ENCODE measurements around the gene RASGRP4. TPM values are rescaled to one million over a fixed set of nuclear protein-coding genes. Genes with fewer than 3 reads are reported as not detected.
"Not testable (repeated sequence)": the region's sequence is repeated elsewhere in the genome, so short reads cannot be mapped to it uniquely, and the experiment has no call there.

Gene RASGRP4
- total RNA-seq, 2 experiments from 2014 or later: 7.4 to 8.3 TPM

DNA sequence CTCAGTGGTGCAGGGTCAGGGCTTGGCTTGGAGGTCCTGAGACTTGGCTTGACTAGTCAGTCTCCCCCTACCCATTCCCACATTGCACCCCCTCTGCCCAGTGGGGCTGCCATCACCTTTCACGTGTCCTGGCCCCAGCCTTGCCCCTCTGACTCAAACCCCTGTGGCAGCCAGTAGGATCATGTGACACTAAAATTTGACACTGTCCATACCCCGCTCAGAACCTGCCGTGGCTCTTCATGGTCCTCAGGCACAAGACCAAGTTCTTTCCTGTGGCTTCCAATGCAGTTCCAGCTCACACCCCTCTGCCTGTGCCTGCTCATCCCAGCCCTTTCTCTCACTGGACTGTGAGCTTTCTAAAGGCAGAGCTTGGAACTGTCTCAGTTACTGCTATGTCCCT is 49.4 kb downstream of the RASGRP4 start:
- Mint-ChIP-seq H3K4me3 (peak overlapping the region; percentile 86), H3K36me3 (peaks cover 46% of the 10 kb centered on the region), H3K27me3 (no peaks in the 10 kb centered on the region), H3K4me1 (ENCODE audit: low read depth) (peaks cover 22% of the 10 kb centered on the region), H3K9me3 (no peaks in the 10 kb centered on the region), H3K27ac (peak overlapping the region; percentile 40)
- no peak for DNase-seq
- CTCF ChIA-PET: interaction anchor here (1.3 to 5.3 kb wide), 4 partner anchors 19 to 554 kb away, joined by 3 to 40 read pairs (median 9); partner anchors contain the start of genes FAM98C and SARS2
- POLR2A ChIA-PET: interaction anchor here (1.3 to 3.1 kb wide), 2 partner anchors 10 to 14 kb away, joined by 3 to 28 read pairs; partner anchors contain the start of gene GGN
- intact Hi-C loops (cut with micrococcal nuclease): no loop called here

GRCh38 chr19:38375748-38376147 is 50.3 kb downstream of the RASGRP4 start:
- POLR2A ChIA-PET: interaction anchor here (0.6 to 3.1 kb wide), 3 partner anchors 11 to 59 kb away, joined by 3 to 28 read pairs (median 3); partner anchors contain the start of gene GGN

GRCh38 chr19:38375098-38375493 is 50.9 kb downstream of the RASGRP4 start:
- CTCF ChIA-PET: interaction anchor here (1.0 to 5.3 kb wide), 10 partner anchors 10 to 325 kb away, joined by 3 to 40 read pairs (median 6); partner anchors contain the start of genes CATSPERG, FAM98C and GGN
- POLR2A ChIA-PET: interaction anchor here (1.2 to 3.1 kb wide), 5 partner anchors 9 to 474 kb away, joined by 3 to 28 read pairs (median 7); partner anchors contain the start of genes CATSPERG and GGN
- Mint-ChIP-seq H3K4me3 (peak overlapping the region; percentile 86), H3K27me3 (no peaks in the 10 kb centered on the region), H3K27ac (peak overlapping the region; percentile 87), H3K36me3 (peaks cover 35% of the 10 kb centered on the region), H3K9me3 (no peaks in the 10 kb centered on the region), H3K4me1 (ENCODE audit: low read depth) (peaks cover 22% of the 10 kb centered on the region)
- intact Hi-C loops (cut with micrococcal nuclease): no loop called here
- DNase-seq: no peak

More at GRCh38 chr19:38375748-38376147, 50.3 kb downstream of the RASGRP4 start:
- Mint-ChIP-seq H3K9me3 (no peaks in the 10 kb centered on the region), H3K27me3 (no peaks in the 10 kb centered on the region), H3K27ac (no peak overlapping the region), H3K4me1 (ENCODE audit: low read depth) (peaks cover 22% of the 10 kb centered on the region), H3K36me3 (peaks cover 38% of the 10 kb centered on the region), H3K4me3 (peak overlapping the region; percentile 86)
- intact Hi-C loops (cut with micrococcal nuclease): no loop called here
- DNase-seq: no peak
- CTCF ChIA-PET: interaction anchor here (0.7 to 5.3 kb wide), 6 partner anchors 12 to 554 kb away, joined by 3 to 40 read pairs (median 6); partner anchors contain the start of genes FAM98C and SARS2

DNA sequence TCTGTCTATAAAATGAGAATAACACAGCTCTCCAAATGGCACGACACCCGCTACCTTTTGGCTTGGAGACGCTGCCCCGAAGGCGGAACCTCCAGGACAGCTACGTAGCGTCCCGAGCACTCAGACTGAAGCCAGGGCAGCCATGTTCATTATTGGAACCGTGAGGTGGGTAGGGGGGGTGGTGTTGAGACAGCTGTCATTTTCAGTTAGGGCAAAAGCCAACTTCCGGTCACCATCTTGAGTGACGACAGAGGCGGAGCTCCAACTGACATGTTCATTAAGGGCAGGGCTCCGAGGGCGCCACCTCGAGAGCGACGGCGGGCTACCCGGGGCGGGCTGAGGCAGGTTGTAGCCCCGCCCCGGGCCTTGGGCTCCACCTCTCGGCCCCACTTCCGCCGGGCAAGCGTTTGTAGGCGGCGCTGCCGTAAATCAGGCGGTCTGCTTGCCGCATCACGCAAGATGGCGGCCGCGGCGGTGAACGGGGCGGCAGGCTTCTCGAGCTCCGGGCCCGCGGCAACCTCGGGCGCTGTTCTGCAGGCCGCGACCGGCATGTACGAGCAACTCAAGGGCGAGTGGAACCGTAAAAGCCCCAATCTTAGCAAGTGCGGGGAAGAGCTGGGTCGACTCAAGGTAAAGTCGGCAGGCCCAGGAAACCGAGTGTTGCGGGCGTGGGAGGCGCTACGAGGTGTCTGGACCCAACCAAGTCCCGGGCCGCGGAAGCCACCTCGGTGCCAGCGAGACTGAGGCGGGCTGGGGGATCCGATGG is 51.5 kb downstream of the RASGRP4 start, which contains the start of gene PSMD8:
Gene PSMD8 (plus strand): TSS at position 240 of the 766 bp plus-strand sequence. CDS start 31 bp downstream, at position 271.
- intact Hi-C loops (cut with micrococcal nuclease): loop anchor here (1.0 kb wide), 5 partner anchors 14 to 467 kb away; partner anchors contain the start of genes GGN, SIPA1L3 and SPRED3
- Mint-ChIP-seq H3K4me1 (ENCODE audit: low read depth) (peaks cover 21% of the 10 kb centered on the region), H3K27me3 (no peaks in the 10 kb centered on the region), H3K9me3 (no peaks in the 10 kb centered on the region), H3K27ac (peak within 1 kb of the TSS; percentile 87), H3K4me3 (peak within 1 kb of the TSS; percentile 86), H3K36me3 (peaks cover 31% of the 10 kb centered on the region)
- peak; percentile 99 for DNase-seq
- ChIA-PET POLR2A (interaction anchor here (0.6 to 3.1 kb wide), 17 partner anchors 9 to 475 kb away, joined by 3 to 28 read pairs (median 4); partner anchors contain the start of genes CATSPERG, EIF3K, FAM98C and GGN), CTCF (interaction anchor here (0.7 to 5.3 kb wide), 22 partner anchors 11 to 556 kb away, joined by 3 to 40 read pairs (median 4); partner anchors contain the start of genes CATSPERG, FAM98C, GGN and MRPS12)

DNA sequence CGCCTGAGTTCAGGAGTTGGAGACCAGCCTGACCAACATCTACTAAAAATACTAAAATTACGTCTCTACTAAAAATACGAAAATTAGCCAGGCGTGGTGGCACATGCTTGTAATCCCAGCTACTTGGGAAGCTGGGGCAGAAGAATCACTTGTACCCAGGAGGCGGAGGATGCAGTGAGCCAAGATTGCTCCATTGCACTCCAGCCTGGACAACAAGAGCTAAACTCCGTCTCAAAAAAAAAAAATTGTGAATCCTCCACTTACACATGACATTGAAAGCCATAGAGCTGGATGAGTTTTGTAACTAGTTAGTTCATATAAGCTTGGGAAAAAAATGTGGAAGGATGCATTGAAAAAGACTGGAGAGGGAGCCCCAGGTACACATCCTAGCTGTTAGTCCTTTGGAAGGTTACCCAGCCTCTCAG is 52.1 kb downstream of the RASGRP4 start:
- Mint-ChIP-seq H3K9me3 (no peaks in the 10 kb centered on the region), H3K27me3 (no peaks in the 10 kb centered on the region), H3K4me3 (peak overlapping the region; percentile 86), H3K4me1 (ENCODE audit: low read depth) (peaks cover 20% of the 10 kb centered on the region), H3K36me3 (peaks cover 25% of the 10 kb centered on the region), H3K27ac (peak overlapping the region; percentile 66)
- CTCF ChIA-PET: interaction anchor here (0.7 to 5.3 kb wide), 21 partner anchors 11 to 556 kb away, joined by 3 to 40 read pairs (median 4); partner anchors contain the start of genes CATSPERG, FAM98C, GGN and MRPS12
- POLR2A ChIA-PET: interaction anchor here (0.7 to 3.1 kb wide), 16 partner anchors 10 to 475 kb away, joined by 3 to 28 read pairs (median 4); partner anchors contain the start of genes CATSPERG, EIF3K, FAM98C and GGN
- intact Hi-C loops (cut with micrococcal nuclease): loop anchor here (1.0 kb wide), 5 partner anchors 14 to 467 kb away; partner anchors contain the start of genes GGN, SIPA1L3 and SPRED3
- DNase-seq: no peak

GRCh38 chr19:38371081-38371480 is 54.9 kb downstream of the RASGRP4 start:
- no peaks in the 10 kb centered on the region for H3K27me3 Mint-ChIP-seq
- peaks cover 14% of the 10 kb centered on the region for H3K36me3 Mint-ChIP-seq
- H3K4me3 Mint-ChIP-seq: no peak overlapping the region
- intact Hi-C loops (cut with micrococcal nuclease): no loop called here
- CTCF ChIA-PET: interaction anchor here (0.6 kb wide), 1 partner anchor 24 kb away, joined by 3 read pairs; no protein-coding TSS in a partner anchor
- H3K9me3 Mint-ChIP-seq: no peaks in the 10 kb centered on the region
- POLR2A ChIA-PET: no interaction called here
- no peak overlapping the region for H3K27ac Mint-ChIP-seq
- DNase-seq: no peak
- peaks cover 12% of the 10 kb centered on the region for H3K4me1 Mint-ChIP-seq (ENCODE audit: low read depth)

- H3K36me3 Mint-ChIP-seq: peaks cover 7% of the 10 kb centered on the region
- no peak overlapping the region for H3K4me3 Mint-ChIP-seq
- H3K9me3 Mint-ChIP-seq: no peaks in the 10 kb centered on the region
- H3K27me3 Mint-ChIP-seq: no peaks in the 10 kb centered on the region
- ChIA-PET CTCF (no interaction called here), POLR2A (no interaction called here)
- intact Hi-C loops (cut with micrococcal nuclease): no loop called here
- H3K4me1 Mint-ChIP-seq (ENCODE audit: low read depth): peaks cover 5% of the 10 kb centered on the region
- H3K27ac Mint-ChIP-seq: no peak overlapping the region
- no peak for DNase-seq
Observed at GRCh38 chr19:38370299-38370698, 55.7 kb downstream of the RASGRP4 start.

DNA sequence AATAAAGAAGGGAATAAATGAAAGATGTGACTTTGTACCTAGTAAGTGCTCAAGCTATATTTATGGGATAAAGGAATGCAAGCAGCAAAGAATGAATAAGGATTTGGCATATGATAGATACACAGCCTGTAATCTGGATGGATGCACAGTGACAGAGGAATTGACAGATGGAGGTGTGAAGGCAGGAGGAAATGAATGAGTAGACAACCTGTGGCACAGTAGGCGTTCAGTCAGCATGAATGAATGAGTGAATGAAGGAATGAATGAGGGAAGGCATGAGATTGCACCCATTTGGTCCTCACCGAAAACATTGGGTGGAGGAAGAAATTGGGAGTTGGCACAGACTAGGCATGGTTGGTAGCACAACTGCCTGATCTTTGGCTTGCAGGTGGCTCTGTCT is 56.4 kb downstream of the RASGRP4 start:
- intact Hi-C loops (cut with micrococcal nuclease): no loop called here
- CTCF ChIA-PET: no interaction called here
- H3K27me3 Mint-ChIP-seq: no peaks in the 10 kb centered on the region
- no peak overlapping the region for H3K27ac Mint-ChIP-seq
- POLR2A ChIA-PET: no interaction called here
- H3K9me3 Mint-ChIP-seq: no peaks in the 10 kb centered on the region
- H3K4me3 Mint-ChIP-seq: no peak overlapping the region
- DNase-seq: no peak
- H3K4me1 Mint-ChIP-seq (ENCODE audit: low read depth): no peaks in the 10 kb centered on the region
- peaks cover under 1% of the 10 kb centered on the region for H3K36me3 Mint-ChIP-seq

- H3K9me3 Mint-ChIP-seq: no peaks in the 10 kb centered on the region
- H3K4me1 Mint-ChIP-seq (ENCODE audit: low read depth): peaks cover 1% of the 10 kb centered on the region
- POLR2A ChIA-PET: interaction anchor here (1.2 kb wide), 1 partner anchor 16 kb away, joined by 3 read pairs; no protein-coding TSS in a partner anchor
- DNase-seq: no peak
- H3K27me3 Mint-ChIP-seq: no peaks in the 10 kb centered on the region
- H3K4me3 Mint-ChIP-seq: no peak overlapping the region
- CTCF ChIA-PET: interaction anchor here (0.8 kb wide), 1 partner anchor 31 kb away, joined by 4 read pairs; the partner anchor contains the start of gene CATSPERG
- intact Hi-C loops (cut with micrococcal nuclease): no loop called here
- H3K36me3 Mint-ChIP-seq: no peaks in the 10 kb centered on the region
- H3K27ac Mint-ChIP-seq: no peak overlapping the region
Observed at GRCh38 chr19:38367041-38367440, 59.0 kb downstream of the RASGRP4 start.

- POLR2A ChIA-PET: interaction anchor here (1.3 kb wide), 1 partner anchor 11 kb away, joined by 4 read pairs; the partner anchor contains the start of gene PSMD8
- intact Hi-C loops (cut with micrococcal nuclease): loop anchor here (1.0 kb wide), 1 partner anchor 27 kb away; no protein-coding TSS in a partner anchor
- not testable (repeated sequence) for H3K4me1 Mint-ChIP-seq (ENCODE audit: low read depth); H3K36me3 Mint-ChIP-seq; H3K27ac Mint-ChIP-seq; H3K9me3 Mint-ChIP-seq; DNase-seq
- Mint-ChIP-seq H3K27me3 (peaks cover 12% of the 10 kb centered on the region), H3K4me3 (peak overlapping the region; percentile 16)
- CTCF ChIA-PET: interaction anchor here (0.6 to 1.9 kb wide), 2 partner anchors 11 to 27 kb away, joined by 3 to 8 read pairs; partner anchors contain the start of genes CATSPERG and PSMD8
Observed at GRCh38 chr19:38362946-38363688, 62.9 kb downstream of the RASGRP4 start.
